CD4-positive, alpha-beta T cell treated with Interleukin-12 subunit alpha and Interleukin-12 subunit beta, for 1 hour (primary cell): Measurements from ENCODE around the gene RAX2.

ENCODE experiments used
- DNase-seq: peaks from one replicate; pipeline ENCODE4 v3.0.0-alpha.2; 2020

RAX2 gene

DNA sequence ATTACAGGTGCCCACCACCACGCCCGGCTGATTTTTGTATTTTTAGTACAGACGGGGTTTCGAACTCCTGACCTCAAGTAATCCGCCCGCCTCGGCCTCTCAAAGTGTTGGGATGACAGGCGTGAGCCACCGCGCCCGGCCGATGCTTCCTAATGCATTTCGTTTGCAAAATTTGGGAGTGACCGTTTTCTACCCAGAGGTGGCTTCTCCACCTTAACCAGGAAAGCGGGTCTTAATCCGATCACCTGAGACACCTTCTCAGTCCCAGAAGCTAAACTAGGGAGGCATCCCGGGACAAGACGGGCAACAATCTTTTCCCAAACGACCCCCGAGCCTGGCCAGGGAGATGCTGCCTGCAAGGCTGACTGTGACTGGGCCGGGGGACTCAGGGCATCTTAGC, 29.0 kb upstream of the RAX2 start:
- DNase-seq: no peak

DNA sequence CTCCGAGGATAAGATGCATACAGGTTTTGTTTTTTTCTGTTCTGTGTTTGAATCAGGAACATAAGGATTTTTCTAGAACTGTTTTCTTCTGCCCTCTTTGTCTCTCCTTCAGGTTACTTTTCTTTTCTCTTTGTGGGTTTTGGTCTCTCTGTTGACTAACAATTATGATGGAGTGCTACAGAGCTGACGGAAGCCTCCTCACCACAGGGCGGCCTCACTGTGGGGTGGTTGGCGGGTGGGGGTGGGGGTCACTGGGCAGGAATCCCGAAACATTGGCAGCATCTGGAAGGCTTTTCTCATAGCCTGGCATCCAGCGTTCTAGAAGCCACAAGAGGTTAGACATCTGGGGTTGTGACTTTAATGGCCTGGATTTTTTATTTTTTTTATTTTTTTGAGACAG, 26.1 kb upstream of the RAX2 start:
- DNase-seq: peak; percentile 61

DNA sequence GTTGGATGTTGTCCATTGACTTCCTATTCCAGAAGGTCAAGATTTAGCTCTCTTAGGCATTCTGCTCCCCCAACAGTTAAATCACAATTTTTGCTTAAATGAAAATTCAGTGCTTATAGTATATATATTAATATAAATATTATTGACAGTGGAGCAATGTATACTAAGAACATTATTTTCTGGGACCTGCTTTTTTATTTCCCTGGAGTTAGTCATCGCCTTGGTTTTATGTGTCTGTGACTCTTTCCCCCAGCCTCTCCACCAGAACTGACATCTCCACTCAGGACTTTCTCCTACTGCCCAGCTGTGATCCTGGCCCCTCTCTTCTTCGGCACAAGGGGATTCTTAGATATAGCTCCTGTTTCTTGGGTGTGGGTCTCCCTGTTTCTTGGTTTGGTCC, 24.3 kb upstream of the RAX2 start:
- DNase-seq: no peak

- no peak for DNase-seq
Observed at GRCh38 chr19:3793799-3794198, 21.8 kb upstream of the RAX2 start.

DNA sequence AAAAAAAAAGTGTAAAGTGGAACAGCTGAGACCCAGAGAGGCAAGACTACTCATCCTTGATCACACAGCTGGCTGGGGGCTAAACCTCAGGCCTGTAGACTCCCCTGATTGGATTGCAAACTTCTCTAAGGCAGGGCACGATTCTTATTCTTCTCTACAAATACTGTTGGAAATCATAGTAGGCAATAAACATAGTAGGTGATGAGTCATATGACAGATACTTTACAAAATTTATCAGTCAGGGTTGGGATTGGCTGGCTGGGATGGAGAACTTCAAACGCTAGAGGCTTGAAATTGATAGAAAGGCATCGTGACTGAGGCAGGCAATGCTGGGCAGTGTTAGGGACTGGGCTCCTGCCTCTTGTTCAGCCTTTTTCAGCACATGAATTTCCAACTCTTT, 20.1 kb upstream of the RAX2 start:
- no peak for DNase-seq

GRCh38 chr19:3790941-3791340, 18.9 kb upstream of the RAX2 start:
- no peak for DNase-seq

- no peak for DNase-seq
Observed at GRCh38 chr19:3790209-3790734, 18.2 kb upstream of the RAX2 start.

GRCh38 chr19:3788996-3789778, 17.2 kb upstream of the RAX2 start:
- peak; percentile 58 for DNase-seq

- DNase-seq: peak; percentile 37
Observed at GRCh38 chr19:3785938-3786824, 14.2 kb upstream of the RAX2 start, which contains the start of gene MATK. Gene MATK (minus strand): TSS chr19:3786381. CDS start chr19:3785135, 1,246 bp downstream.

GRCh38 chr19:3785451-3785937, 13.5 kb upstream of the RAX2 start:
- DNase-seq: peak; percentile 19

GRCh38 chr19:3784607-3785450, 12.8 kb upstream of the RAX2 start:
- DNase-seq: no peak

- DNase-seq: peak; percentile 56
Observed at GRCh38 chr19:3783660-3784584, 11.9 kb upstream of the RAX2 start.

DNA sequence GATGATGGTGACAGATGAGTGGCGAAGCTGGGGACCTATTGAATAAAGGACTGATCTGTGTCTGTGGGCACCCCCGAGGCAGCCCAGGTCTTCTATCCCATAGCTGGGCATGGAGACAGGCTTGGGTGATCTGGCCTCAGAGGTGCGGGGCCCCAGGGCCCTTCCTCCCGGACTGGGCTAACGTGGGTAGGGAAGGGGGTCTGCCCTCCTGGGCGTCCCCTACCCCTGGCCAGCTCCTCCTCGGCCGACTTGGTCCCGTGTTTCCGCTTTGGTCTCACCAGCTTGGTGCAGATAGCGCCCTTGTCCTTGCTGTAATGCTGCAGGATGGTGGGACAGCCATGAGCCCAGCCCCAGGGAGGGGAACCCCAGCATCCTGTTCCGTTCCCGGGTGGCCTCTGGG, 10.9 kb upstream of the RAX2 start:
- DNase-seq: no peak

DNA sequence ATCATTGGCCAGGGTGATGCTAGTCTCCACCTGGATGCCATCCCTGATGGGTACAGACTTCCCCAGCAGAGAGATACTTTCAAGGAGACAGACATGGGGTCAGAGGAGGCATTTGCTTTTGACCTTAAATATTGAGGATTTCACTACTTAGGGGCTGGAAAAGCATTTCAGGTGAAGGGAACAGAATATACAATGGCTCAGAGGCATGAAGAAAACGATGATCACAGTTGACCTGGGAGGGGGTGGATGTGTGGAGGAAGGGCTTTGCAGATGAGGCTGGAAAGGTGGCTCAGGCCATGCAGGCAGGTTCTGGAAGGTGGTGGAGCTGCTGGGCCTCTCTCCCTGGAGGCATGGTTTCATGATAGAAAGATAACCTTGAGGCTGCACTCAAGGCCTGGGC, 10.3 kb upstream of the RAX2 start:
- DNase-seq: no peak

GRCh38 chr19:3781603-3782002, 9.6 kb upstream of the RAX2 start:
- no peak for DNase-seq

DNA sequence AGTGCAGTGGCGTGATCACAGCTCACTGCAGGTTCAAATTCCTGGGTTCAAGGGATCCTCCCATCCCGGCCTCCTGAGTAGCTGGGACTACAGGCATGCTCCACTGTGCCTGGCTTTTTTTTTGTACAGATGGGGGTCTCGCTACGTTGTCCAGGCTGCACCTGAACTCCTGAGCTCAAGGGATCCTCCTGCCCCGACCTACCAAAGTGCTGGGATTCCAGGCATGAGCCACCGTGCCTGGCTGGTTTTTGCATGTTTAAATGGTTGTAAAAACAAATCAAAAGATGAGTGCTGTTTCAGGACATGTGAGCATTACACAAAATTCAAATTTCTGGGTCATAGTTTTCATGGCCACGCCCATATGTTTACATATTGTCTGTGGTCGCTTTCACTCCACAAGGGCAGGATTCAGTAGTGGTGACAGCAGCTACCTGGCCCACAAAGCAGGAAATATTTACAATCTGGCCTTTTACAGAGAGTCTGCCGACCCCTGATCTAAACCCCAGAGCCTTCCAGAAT, 8.8 kb upstream of the RAX2 start:
- DNase-seq: no peak

DNA sequence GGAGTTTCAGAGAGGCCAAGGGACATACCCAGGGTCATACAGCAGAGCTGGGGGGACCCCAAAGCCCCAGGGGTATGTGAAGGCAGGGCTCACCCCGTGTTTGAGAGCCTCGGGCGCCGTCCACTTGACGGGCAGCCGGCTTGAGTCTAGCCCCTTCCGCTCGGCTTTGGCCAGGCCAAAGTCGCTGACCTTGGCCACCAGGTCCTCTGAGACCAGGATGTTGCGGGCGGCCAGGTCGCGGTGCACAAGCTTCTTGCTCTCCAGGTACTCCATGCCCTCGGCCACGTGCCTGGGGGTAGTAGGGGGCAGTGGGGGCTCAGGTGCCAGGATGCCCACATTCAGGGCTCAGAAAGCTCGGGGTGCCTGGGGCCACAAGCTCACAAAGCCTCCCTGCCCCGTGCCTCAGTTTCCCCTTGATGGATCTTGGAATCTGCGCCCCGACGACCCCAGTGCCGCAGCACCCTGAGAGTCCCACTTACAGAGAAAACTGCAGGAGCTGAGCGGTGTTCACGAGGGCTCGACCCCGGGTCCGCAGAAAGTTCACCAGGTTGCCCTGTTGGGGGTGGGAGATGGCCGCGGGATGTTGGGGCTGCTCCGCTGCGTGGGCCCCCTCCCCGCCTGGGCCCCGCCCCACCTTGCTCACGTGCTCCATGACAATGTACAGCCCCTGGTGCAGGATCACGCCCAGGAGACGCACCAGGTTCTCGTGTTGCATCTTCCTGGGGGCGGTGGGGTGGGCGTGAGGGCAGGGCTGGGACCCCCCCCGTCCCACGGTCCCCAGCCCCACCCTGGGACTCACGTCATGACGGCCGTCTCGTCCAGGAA, 7.1 kb upstream of the RAX2 start:
- DNase-seq: no peak

DNA sequence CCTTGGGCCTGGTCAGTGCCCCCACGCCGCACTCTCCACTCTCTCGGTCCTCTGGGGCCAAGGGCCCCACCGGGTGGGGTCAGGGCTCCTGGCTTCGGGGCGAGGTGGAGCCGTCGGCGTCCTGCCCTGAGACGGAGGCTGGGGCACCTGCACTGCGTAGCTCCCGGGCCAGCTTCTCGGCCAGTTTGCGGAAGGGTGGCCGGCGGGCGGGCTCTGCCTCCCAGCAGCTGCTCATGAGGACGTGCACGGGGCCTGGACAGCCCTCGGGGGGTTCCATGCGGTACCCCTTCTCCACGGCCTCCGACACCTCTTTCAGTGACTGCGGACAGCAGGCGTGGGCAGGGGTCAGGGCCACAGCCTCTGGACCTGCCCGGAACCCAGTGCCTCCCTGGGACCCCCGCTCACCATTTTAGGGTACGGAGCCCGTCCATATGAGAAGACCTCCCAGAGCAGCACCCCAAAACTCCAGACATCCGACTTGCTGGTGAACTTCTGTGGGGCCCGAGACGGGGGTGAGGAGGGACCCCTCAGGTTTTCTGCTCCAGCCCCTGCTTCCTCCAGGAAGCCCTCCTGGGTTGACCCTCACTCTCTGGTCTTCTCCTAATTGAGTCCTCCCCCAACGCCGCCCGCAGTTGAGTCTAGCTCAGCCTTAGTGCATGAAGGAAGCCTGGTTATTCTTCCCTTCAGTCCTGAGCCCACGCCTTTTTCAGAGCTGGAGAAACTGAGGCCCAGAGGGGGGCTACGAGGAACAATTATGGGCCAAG, 6.3 kb upstream of the RAX2 start:
- no peak for DNase-seq

GRCh38 chr19:3776479-3777040, 4.5 kb upstream of the RAX2 start:
- DNase-seq: no peak
